HG02970 (cell line): ENCODE results near the gene CALML3.

Source experiments
- ATAC-seq: cut with Tn5 transposase; IDR thresholded peaks from one replicate; pipeline ENCODE4 v1.9.1; 2021; ENCODE audit warnings: mild to moderate bottlenecking, moderate library complexity, moderate number of reproducible peaks; ENCODE audit not compliant: unreplicated experiment, low FRiP score

CALML3 gene

GRCh38 chr10:5564537-5565204 lies 39.9 kb downstream of the CALML3 start:
- no peak for ATAC-seq

GRCh38 chr10:5565205-5565545 lies 40.4 kb downstream of the CALML3 start:
- ATAC-seq, result no peak

GRCh38 chr10:5565671-5566581 lies 41.2 kb downstream of the CALML3 start:
- ATAC-seq, result no peak

- ATAC-seq, result no peak
These were observed 41.9 kb downstream of the CALML3 start for GRCh38 chr10:5566614-5567013.

GRCh38 chr10:5567477-5567876 lies 42.7 kb downstream of the CALML3 start:
- ATAC-seq, result no peak

- ATAC-seq, result no peak
These were observed 44.2 kb downstream of the CALML3 start for GRCh38 chr10:5568984-5569383.

GRCh38 chr10:5569568-5569967 lies 44.8 kb downstream of the CALML3 start:
- no peak for ATAC-seq

- no peak for ATAC-seq
These were observed 45.4 kb downstream of the CALML3 start for GRCh38 chr10:5570007-5570655.

GRCh38 chr10:5570979-5571810 lies 46.4 kb downstream of the CALML3 start:
- ATAC-seq, result no peak

GRCh38 chr10:5571826-5572225 lies 47.1 kb downstream of the CALML3 start:
- no peak for ATAC-seq

- ATAC-seq, result no peak
These were observed 48.7 kb downstream of the CALML3 start for GRCh38 chr10:5573319-5573950.

- no peak for ATAC-seq
These were observed 49.3 kb downstream of the CALML3 start for GRCh38 chr10:5573968-5574641.

GRCh38 chr10:5574642-5575131 lies 49.9 kb downstream of the CALML3 start:
- no peak for ATAC-seq

GRCh38 chr10:5575144-5575481 lies 50.4 kb downstream of the CALML3 start:
- ATAC-seq, result no peak

- no peak for ATAC-seq
These were observed 50.9 kb downstream of the CALML3 start for GRCh38 chr10:5575482-5576153.

- no peak for ATAC-seq
These were observed 51.5 kb downstream of the CALML3 start for GRCh38 chr10:5576154-5576748.
